ENCODE data around the gene LMBR1. TPM values are rescaled to one million over a fixed set of nuclear protein-coding genes. Genes with fewer than 3 reads are reported as not detected.

Gene LMBR1
- total and polyA plus RNA-seq, 3 donors from 2014 or later, result 73.3 to 219 (median 218) TPM

DNA sequence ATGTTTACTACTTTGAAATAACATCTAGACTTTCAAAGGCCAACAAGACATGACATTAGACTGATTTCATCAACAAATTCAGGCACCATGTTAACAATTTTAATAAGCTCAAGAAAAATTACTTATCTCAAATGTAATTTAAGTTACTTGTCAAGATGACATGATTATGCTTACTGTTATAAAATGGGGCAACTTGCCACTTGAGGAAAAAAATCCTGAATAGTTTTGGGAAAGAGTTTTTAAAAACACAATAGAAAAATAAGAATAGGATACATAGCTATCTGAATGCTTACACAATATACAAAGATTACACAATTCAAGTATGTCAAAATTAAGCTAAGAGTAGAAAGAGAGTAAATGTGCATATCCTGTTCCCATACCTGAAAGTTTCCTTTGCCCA lies 167.0 kb downstream of the LMBR1 start:
- Histone ChIP-seq H3K9me3 (no peaks in the 10 kb centered on the region), H3K27me3 (no peaks in the 10 kb centered on the region), H3K27ac (no peak overlapping the region), H3K4me1 (no peaks in the 10 kb centered on the region), H3K4me3 (no peak overlapping the region), H3K36me3 (ENCODE audit: low read depth, missing control alignments) (no peaks in the 10 kb centered on the region)
- DNase-seq, result no peak
- intact Hi-C loops (cut with DNase I; ENCODE audit: low total_unique reads), result no loop called here
- TF ChIP-seq POLR2A (IDR thresholded peaks at IDR 0.05), result no peak
- TF ChIP-seq, protein P1, sequence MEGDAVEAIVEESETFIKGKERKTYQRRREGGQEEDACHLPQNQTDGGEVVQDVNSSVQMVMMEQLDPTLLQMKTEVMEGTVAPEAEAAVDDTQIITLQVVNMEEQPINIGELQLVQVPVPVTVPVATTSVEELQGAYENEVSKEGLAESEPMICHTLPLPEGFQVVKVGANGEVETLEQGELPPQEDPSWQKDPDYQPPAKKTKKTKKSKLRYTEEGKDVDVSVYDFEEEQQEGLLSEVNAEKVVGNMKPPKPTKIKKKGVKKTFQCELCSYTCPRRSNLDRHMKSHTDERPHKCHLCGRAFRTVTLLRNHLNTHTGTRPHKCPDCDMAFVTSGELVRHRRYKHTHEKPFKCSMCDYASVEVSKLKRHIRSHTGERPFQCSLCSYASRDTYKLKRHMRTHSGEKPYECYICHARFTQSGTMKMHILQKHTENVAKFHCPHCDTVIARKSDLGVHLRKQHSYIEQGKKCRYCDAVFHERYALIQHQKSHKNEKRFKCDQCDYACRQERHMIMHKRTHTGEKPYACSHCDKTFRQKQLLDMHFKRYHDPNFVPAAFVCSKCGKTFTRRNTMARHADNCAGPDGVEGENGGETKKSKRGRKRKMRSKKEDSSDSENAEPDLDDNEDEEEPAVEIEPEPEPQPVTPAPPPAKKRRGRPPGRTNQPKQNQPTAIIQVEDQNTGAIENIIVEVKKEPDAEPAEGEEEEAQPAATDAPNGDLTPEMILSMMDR (IDR thresholded peaks at IDR 0.05), result no peak

DNA sequence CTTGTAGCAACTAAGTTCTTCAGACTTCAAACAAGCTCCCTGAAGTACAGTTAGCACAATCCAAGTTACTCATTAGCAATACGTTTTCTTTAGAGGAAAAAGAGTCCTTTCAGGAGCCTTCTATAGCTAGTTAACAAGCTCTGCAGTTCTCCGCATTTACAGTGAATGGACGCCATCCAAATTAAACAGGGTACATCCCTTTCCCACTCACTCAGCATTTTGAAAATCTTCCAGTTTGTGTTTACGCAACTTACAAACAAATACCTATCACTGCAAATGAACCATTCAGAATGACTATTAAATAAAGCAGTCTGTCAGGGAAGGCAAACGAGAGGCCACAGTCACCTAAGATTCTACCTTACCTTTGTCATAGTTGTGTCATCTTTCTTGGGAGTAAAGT lies 167.9 kb downstream of the LMBR1 start:
- intact Hi-C loops (cut with DNase I; ENCODE audit: low total_unique reads), result no loop called here
- no peaks in the 10 kb centered on the region for H3K27me3 ChIP-seq
- no peak overlapping the region for H3K4me3 ChIP-seq
- H3K27ac ChIP-seq, result no peak overlapping the region
- H3K4me1 ChIP-seq, result no peaks in the 10 kb centered on the region
- DNase-seq, result no peak
- WGBS, 2 donors, result 61 to 78% methylated on average over 5 of the region's 5 CpGs
- H3K36me3 ChIP-seq (ENCODE audit: low read depth, missing control alignments), result no peaks in the 10 kb centered on the region
- no peaks in the 10 kb centered on the region for H3K9me3 ChIP-seq
- TF ChIP-seq, protein P1 (IDR thresholded peaks at IDR 0.05), result no peak
- no peak for TF ChIP-seq POLR2A (IDR thresholded peaks at IDR 0.05)

DNA sequence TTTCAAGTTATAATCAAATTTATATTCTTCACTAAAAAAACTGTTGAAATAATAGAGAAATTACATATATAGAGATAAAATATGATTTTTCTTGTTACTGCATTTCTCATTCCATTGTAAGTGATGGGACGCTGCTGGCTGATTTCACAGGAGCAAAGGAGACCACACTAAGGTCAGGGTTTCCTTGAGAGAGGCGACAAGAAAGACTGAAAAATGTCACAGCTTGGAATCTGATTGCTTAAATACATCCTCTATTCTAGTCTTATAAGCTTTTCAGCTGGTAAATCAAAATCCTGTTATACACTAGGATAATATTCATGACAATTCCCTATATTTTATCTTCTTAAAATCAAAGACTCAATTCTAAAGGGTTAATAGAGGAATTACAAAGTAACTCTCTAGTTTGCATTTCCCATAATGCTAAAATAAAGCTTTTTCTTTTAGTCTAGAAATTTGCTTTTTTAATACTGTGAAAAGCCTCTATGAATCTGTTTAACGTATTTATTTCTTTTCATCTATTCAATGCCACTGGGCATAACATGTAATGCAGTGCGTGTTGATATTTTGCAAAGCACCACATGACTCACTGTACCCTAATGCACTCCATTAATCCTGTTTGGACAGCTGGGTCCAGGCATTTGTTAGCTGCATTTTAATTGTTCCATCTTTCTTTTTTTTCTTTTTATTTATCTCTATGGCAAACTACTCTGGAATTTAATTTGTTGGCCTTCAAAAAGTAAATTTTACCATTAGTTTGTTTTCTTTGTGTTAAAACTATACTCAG lies 170.7 kb downstream of the LMBR1 start:
- no peak overlapping the region for H3K4me3 ChIP-seq
- H3K27me3 ChIP-seq, result no peaks in the 10 kb centered on the region
- no peaks in the 10 kb centered on the region for H3K36me3 ChIP-seq (ENCODE audit: low read depth, missing control alignments)
- intact Hi-C loops (cut with DNase I; ENCODE audit: low total_unique reads), result no loop called here
- 83 to 86% methylated on average over 4 of the region's 4 CpGs for WGBS, 2 donors
- no peak for DNase-seq
- no peaks in the 10 kb centered on the region for H3K9me3 ChIP-seq
- no peak overlapping the region for H3K27ac ChIP-seq
- TF ChIP-seq, protein P1 (IDR thresholded peaks at IDR 0.05), result no peak
- no peak for TF ChIP-seq POLR2A (IDR thresholded peaks at IDR 0.05)
- H3K4me1 ChIP-seq, result no peaks in the 10 kb centered on the region

DNA sequence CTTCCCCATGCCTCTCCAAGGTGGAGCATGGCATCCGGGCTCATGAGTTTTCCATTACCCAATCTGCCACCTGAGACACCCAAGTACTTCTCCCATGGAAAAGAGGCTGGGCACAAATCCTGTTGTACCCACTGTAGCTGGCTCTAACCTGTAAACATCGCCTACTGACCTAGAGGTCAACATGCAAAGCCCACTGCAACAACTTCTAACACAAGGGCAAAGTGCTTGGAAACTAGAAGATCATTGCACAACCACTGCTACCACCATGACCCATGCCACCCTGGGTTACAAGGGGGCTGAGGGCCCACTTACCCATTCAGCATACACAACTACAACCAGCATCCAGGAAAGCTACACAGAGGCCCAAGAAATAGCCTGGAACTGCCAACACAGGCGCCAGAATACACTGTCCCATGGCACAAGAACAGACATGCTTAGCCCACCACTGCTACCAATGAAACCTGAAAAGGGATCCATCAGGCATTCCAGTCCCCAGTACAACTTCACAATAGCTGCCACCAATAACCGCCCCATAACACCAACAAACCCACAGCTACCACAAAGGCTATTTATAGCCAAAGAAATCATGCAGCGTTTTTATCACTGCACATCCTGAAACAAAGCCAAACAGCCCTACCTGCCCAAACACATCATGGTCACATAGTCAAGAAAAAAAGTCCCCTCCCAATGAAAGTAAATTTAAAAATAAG lies 189.1 kb downstream of the LMBR1 start:
- no peak for TF ChIP-seq POLR2A (IDR thresholded peaks at IDR 0.05)
- TF ChIP-seq, protein P1 (IDR thresholded peaks at IDR 0.05), result no peak
- H3K9me3 ChIP-seq, result no peaks in the 10 kb centered on the region
- H3K36me3 ChIP-seq (ENCODE audit: low read depth, missing control alignments), result no peaks in the 10 kb centered on the region
- no peaks in the 10 kb centered on the region for H3K4me1 ChIP-seq
- WGBS, 2 donors, result 80 to 90% methylated on average over 3 to 5 of the region's 5 CpGs
- H3K4me3 ChIP-seq, result no peak overlapping the region
- H3K27me3 ChIP-seq, result no peaks in the 10 kb centered on the region
- intact Hi-C loops (cut with DNase I; ENCODE audit: low total_unique reads), result no loop called here
- DNase-seq, result no peak
- H3K27ac ChIP-seq, result no peak overlapping the region

Measured in testis (tissue), 3 donors.